Endothelial cell of umbilical vein (primary cell): ENCODE data around the gene SYNM. TPM values are rescaled to one million over a fixed set of nuclear protein-coding genes. Genes with fewer than 3 reads are reported as not detected.

Experiments used
- BruUV-seq: library from RNA; stranded (reverse); fragments of 400-500 nt; replicated peaks from 2 replicates; lab custom pipeline; 2021; lab: Mats Ljungman, UMichigan
- CTCF ChIA-PET: fragments of 300-600, 350-600 bp; sonication (Branson Sonifier 250); formaldehyde crosslinking; loops from one replicate; lab custom pipeline; 2021; ENCODE audit warnings: antibody characterized with exemption, inconsistent platforms; lab: Charles Lee
- POLR2A ChIA-PET: fragments of 300-600, 350-600 bp; sonication (Branson Sonifier 250); formaldehyde crosslinking; loops from one replicate; lab custom pipeline; 2021; ENCODE audit warnings: antibody characterized with exemption, inconsistent platforms; lab: Charles Lee
- DNase-seq: peaks from one replicate; pipeline ENCODE4 v3.0.0-alpha.2; 2011; ENCODE audit warnings: low read depth, low spot score
- FAIRE-seq: peaks from 2 replicates; lab custom pipeline; 2011; peaks lifted over from hg19 to GRCh38; lab: Jason Lieb, UNC
- H2AFZ ChIP-seq: 2 replicates; pipeline ENCODE4 v1.6.0; 2012; ENCODE audit warnings: low read depth, low read length, control low read depth, inconsistent platforms
- H3K27ac ChIP-seq: 2 replicates; pipeline ENCODE4 v1.5.1; 2011; ENCODE audit warnings: low read depth, mild to moderate bottlenecking, control low read depth, low read length, moderate library complexity; ENCODE audit not compliant: insufficient read depth
- H3K27me3 ChIP-seq, 2 experiments: 2 replicates each; pipeline versions ENCODE4 v1.6.0 to v1.6.1; 2011; ENCODE audit warnings: low read length in 2 of 2, mixed read lengths in 1 of 2; ENCODE audit not compliant: control insufficient read depth in 2 of 2, insufficient read depth in 2 of 2
- H3K36me3 ChIP-seq, 2 experiments: 2 replicates in 1 of 2; 3 replicates in 1 of 2; pipeline ENCODE4 v1.5.1; 2011; ENCODE audit warnings: low read length in 2 of 2, mild to moderate bottlenecking in 1 of 2, moderate library complexity in 1 of 2; ENCODE audit not compliant: control insufficient read depth in 2 of 2, insufficient read depth in 2 of 2; ENCODE audit errors: extremely low read depth in 1 of 2
- H3K4me1 ChIP-seq: 3 replicates; pipeline ENCODE4 v1.5.1; 2011; ENCODE audit warnings: mild to moderate bottlenecking, low read length; ENCODE audit not compliant: control insufficient read depth, insufficient read depth; ENCODE audit errors: extremely low read depth
- H3K4me2 ChIP-seq: 2 replicates; pipeline ENCODE4 v1.6.1; 2011; ENCODE audit warnings: low read length, control low read depth, mixed read lengths; ENCODE audit not compliant: insufficient read depth
- H3K4me3 ChIP-seq, 3 experiments: fragments of 200-600 bp in 1 of 3; sonication (generic), shearing (Covaris generic) in 1 of 3; replicated peaks in 1 of 3; 2 replicates each; pipeline ENCODE4 v1.5.1; 2011 to 2016; ENCODE audit warnings: control low read depth in 3 of 3, low read length in 3 of 3, mild to moderate bottlenecking in 2 of 3, inconsistent platforms in 1 of 3, low read depth in 1 of 3, moderate library complexity in 1 of 3; ENCODE audit not compliant: insufficient read depth in 1 of 3
- H3K79me2 ChIP-seq: 2 replicates; pipeline ENCODE4 v1.6.0; 2012; ENCODE audit warnings: low read length, inconsistent platforms; ENCODE audit not compliant: control insufficient read depth, insufficient read depth
- H3K9ac ChIP-seq: replicated peaks from 2 replicates; pipeline ENCODE3; 2011; ENCODE audit warnings: low read length, control low read depth; ENCODE audit not compliant: insufficient read depth; ENCODE audit errors: extremely low read depth
- H3K9me1 ChIP-seq: replicated peaks from 3 replicates; pipeline ENCODE4 v1.6.0; 2011; ENCODE audit warnings: mild to moderate bottlenecking, low read length; ENCODE audit not compliant: control insufficient read depth, insufficient read depth; ENCODE audit errors: extremely low read depth
- H3K9me3 ChIP-seq: replicated peaks from 2 replicates; pipeline ENCODE4 v1.5.1; 2012; ENCODE audit warnings: low read length, inconsistent platforms; ENCODE audit not compliant: control insufficient read depth, insufficient read depth
- H4K20me1 ChIP-seq: replicated peaks from 2 replicates; pipeline ENCODE3; 2011; ENCODE audit warnings: mild to moderate bottlenecking, low read length; ENCODE audit not compliant: control insufficient read depth, insufficient read depth; ENCODE audit errors: extremely low read depth
- JUN ChIP-seq: IDR thresholded peaks from 2 replicates; pipeline ENCODE4 v1.6.1; 2011; ENCODE audit warnings: borderline replicate concordance, low read depth; ENCODE audit not compliant: insufficient read length, insufficient read depth
- dilution Hi-C: fragments of 300-500 bp; cut with MboI; formaldehyde crosslinking; loops from one replicate; pipeline ENCODE4 v1.15.0; 2019; ENCODE audit warnings: low sequenced_read_pairs; ENCODE audit not compliant: extremely low pct_ligation_motif_present
- intact Hi-C: fragments of 100-400 bp; cut with micrococcal nuclease; formaldehyde crosslinking; loops from one replicate; pipeline ENCODE4 v1.10.0; 2022
- polyA plus RNA-seq, 4 experiments: library from polyadenylated mRNA; depleted of rRNA in 3 of 4; stranded (reverse) in 3 of 4; unstranded in 1 of 4; fragments of >200 nt; gene quantifications; 2 replicates each; pipeline versions ENCODE4 v1.2.1 to v1.2.3, GENCODE V29; 2011 to 2012; ENCODE audit warnings: missing spikeins in 1 of 4
- total RNA-seq: library from RNA; stranded (reverse); gene quantifications from 2 replicates; pipeline ENCODE4 v1.2.3, GENCODE V29; 2021
- TF ChIP-seq, protein P1 (sequence below), 2 donors: IDR thresholded peaks; 1 replicate in 1 of 2; 2 replicates in 1 of 2; pipeline ENCODE4 v1.5.1; 2011; ENCODE audit warnings: low read length in 2 of 2, mild to moderate bottlenecking in 2 of 2, moderate library complexity in 2 of 2, control low read depth in 1 of 2, inconsistent platforms in 1 of 2, low read depth in 1 of 2; ENCODE audit not compliant: insufficient read depth in 1 of 2; ENCODE audit errors: extremely low read depth in 1 of 2

Gene SYNM
- total and polyA plus RNA-seq, 2 donors (not counting 3 experiments of a cell fraction or from before 2014, with no cell fraction given) = 3.7 to 10.2 TPM

DNA sequence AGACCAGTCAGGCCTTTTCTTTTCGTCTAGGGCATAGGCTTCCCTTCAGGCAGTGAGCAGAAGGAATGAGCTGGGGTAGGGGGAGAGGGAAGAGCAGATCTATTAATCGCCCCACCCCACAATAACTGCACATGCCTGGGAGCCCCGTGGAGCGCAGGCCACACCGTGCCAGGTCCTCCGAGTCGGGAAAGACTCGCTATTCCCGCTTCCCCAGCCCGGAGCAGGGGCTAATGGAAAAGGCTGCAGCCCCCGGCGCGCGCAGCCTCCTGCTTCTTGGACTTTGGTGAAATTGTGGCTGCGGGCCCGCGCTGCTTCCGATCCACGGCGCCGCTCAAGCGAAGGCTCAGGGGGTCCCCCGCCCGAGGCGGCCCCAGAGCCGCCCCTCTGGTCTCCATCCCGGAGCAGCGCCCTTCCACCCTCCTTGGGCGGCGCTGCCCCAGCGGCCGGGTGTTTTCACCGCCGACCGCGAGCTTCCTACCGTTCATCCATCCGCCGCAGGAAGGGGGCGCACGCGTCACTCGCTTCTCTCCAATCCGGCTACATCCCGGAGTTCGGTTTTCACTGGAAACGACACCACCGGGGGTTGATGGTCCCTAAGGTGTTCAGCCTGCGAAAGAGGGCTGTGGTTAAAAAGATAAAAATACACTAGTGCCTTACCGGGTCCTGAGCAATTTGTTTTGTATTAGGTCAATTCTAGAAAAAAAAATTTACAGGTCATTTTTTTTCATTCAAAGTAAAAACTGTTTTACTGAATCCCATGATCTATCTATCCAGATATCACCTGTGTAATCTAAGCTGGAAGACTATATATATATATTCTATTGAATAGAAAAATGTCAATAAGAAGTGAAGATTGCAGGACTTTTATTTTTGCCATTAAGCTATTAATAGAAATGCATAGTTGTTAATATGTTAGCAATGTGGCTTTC is 4.4 kb upstream of the SYNM start:
- POLR2A ChIA-PET = no interaction called here
- TF ChIP-seq, protein P1, sequence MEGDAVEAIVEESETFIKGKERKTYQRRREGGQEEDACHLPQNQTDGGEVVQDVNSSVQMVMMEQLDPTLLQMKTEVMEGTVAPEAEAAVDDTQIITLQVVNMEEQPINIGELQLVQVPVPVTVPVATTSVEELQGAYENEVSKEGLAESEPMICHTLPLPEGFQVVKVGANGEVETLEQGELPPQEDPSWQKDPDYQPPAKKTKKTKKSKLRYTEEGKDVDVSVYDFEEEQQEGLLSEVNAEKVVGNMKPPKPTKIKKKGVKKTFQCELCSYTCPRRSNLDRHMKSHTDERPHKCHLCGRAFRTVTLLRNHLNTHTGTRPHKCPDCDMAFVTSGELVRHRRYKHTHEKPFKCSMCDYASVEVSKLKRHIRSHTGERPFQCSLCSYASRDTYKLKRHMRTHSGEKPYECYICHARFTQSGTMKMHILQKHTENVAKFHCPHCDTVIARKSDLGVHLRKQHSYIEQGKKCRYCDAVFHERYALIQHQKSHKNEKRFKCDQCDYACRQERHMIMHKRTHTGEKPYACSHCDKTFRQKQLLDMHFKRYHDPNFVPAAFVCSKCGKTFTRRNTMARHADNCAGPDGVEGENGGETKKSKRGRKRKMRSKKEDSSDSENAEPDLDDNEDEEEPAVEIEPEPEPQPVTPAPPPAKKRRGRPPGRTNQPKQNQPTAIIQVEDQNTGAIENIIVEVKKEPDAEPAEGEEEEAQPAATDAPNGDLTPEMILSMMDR (IDR thresholded peaks at IDR 0.05; ENCODE audit: extremely low read depth in 1 of 2, insufficient read depth in 1 of 2, low read depth in 1 of 2, low read length in 2 of 2) = peak; percentile 84 to 88
- no peak for TF ChIP-seq JUN
- Histone ChIP-seq H3K4me1 (no peaks in the 10 kb centered on the region), H3K4me2 (peak overlapping the region; percentile 51), H3K9me3 (no peaks in the 10 kb centered on the region), H3K79me2 (no peaks in the 10 kb centered on the region), H3K4me3 (peak overlapping the region in 2 of 3 experiments; percentile 22 to 31), H4K20me1 (no peaks in the 10 kb centered on the region), H3K27ac (no peak overlapping the region), H3K9ac (no peak overlapping the region), H3K36me3 (no peaks in the 10 kb centered on the region), H3K9me1 (no peaks in the 10 kb centered on the region), H2AFZ (peak overlapping the region; percentile 77), H3K27me3 (peaks cover 3 to 5% of the 10 kb centered on the region in 2 experiments)
- DNase-seq = peak; percentile 59
- intact Hi-C loops = loop anchor here (1.0 to 10.0 kb wide), 4 partner anchors 113 to 658 kb away; no protein-coding TSS in a partner anchor
- peak; percentile 80 for FAIRE-seq
- dilution Hi-C loops = no loop called here
- CTCF ChIA-PET = interaction anchor here (0.6 to 5.4 kb wide), 53 partner anchors 9 to 672 kb away, joined by 3 to 226 read pairs (median 4); partner anchors contain the start of gene LRRC28
- BruUV-seq = no TSS peak
